HTR-8/SVneo (cell line): ENCODE measurements around the gene RELB.
A peak's percentile ranks its signal among the peaks of the same experiment; 100 is the strongest.
"Not testable (repeated sequence)": the region's sequence is repeated elsewhere in the genome, so short reads cannot be mapped to it uniquely, and the experiment has no call there.

Source experiments
- DNase-seq: peaks from one replicate; pipeline ENCODE4 v3.0.0; 2011; ENCODE audit warnings: low spot score, mixed read lengths; ENCODE audit not compliant: insufficient read length
- FAIRE-seq: peaks from 2 replicates; lab custom pipeline; 2011; peaks lifted over from hg19 to GRCh38; lab: Jason Lieb, UNC

The RELB gene, protein sequence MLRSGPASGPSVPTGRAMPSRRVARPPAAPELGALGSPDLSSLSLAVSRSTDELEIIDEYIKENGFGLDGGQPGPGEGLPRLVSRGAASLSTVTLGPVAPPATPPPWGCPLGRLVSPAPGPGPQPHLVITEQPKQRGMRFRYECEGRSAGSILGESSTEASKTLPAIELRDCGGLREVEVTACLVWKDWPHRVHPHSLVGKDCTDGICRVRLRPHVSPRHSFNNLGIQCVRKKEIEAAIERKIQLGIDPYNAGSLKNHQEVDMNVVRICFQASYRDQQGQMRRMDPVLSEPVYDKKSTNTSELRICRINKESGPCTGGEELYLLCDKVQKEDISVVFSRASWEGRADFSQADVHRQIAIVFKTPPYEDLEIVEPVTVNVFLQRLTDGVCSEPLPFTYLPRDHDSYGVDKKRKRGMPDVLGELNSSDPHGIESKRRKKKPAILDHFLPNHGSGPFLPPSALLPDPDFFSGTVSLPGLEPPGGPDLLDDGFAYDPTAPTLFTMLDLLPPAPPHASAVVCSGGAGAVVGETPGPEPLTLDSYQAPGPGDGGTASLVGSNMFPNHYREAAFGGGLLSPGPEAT

DNA sequence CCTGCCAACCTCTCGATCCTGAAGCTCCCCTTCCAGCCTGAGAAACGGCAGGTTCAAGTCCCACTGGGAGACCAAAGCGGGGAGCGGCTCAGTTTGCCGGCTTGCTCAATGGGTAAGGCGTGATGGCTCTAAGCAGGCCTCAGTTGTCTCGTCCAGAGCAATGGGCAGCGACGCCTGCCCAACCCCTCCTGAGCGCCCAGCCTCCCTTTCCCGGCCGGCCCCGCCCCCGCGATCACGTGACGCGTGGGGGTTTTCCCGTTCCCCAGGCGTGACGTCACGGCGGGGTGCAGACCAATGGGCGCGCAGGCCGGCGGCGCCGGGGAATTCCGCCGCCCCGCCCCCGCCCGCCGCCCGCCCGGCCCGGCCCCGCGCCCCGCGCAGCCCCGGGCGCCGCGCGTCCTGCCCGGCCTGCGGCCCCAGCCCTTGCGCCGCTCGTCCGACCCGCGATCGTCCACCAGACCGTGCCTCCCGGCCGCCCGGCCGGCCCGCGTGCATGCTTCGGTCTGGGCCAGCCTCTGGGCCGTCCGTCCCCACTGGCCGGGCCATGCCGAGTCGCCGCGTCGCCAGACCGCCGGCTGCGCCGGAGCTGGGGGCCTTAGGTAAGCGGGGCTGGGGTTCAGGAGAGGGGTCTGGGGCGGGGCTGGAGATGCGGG lies at the start of gene RELB:
Gene RELB, plus strand, starts transcription at position 378 of the 653 bp plus-strand sequence. Its CDS starts 116 bp downstream, at position 494.
- peak; percentile 94 for FAIRE-seq

DNA sequence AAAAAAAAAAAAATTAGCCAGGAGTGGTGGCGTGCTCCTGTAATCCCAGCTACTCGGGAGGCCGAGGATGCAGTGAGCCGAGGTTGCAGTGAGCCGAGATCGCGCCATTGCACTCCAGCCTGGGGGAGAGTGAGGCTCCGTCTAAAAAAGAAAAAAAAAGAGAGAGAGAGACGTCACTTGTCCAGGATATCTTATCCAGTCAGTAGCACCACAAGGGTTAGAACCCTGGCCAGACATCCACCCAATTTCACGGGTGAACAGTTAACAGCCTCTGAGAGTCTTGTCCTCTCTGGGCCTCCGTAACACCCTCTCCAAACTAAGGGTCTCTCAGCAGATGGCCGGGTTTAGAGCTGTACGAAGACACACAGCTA lies 47.0 kb upstream of the RELB start:
- DNase-seq: no peak
- FAIRE-seq: no peak

More for the DNA sequence above, at the start of gene RELB:
- peak; percentile 97 for DNase-seq

DNA sequence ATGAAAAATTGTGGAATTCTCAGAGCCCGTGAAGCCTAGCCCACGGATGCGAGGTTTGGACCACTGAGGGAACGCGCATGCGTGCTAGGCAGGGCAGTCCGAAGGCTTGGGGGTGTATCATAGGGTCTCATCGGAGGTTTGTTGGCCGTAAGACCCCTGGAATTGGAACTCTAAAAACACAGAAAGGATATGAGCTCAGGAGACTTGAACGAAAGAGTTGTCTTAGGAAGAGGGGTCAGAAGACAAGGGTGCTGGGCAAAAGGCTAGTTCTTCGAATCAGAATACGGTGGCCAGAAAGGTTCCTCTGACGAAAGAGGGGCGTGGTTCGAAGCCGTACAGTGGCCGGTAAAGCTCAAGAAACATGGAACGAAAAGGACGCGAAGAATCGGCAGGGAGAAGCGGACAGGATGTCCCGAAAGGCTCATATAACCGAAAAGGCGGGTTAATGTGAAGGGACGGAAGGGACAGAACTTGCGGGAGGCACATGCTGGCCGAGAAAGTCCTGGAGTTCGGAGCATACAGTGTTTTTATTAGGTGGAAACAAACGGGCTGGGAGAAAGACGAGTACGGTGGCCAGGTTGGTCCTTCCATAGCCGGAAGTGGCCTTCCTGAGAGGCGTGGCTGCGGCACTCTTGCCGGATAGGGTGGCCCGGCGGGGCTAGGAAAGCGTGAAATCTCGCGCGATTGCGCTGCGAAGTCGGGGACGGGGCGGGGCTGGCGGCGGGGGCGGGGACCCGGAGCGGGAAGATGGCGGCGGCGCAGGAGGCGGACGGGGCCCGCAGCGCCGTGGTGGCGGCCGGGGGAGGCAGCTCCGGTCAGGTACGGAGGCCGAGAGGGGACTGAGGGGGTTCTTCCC lies 46.4 kb upstream of the RELB start, which contains the start of gene CLPTM1:
Gene CLPTM1, plus strand, starts transcription at position 732 of the 856 bp plus-strand sequence. Its CDS starts 16 bp downstream, at position 748.
- DNase-seq (peak; percentile 97), FAIRE-seq (peak; percentile 77)

DNA sequence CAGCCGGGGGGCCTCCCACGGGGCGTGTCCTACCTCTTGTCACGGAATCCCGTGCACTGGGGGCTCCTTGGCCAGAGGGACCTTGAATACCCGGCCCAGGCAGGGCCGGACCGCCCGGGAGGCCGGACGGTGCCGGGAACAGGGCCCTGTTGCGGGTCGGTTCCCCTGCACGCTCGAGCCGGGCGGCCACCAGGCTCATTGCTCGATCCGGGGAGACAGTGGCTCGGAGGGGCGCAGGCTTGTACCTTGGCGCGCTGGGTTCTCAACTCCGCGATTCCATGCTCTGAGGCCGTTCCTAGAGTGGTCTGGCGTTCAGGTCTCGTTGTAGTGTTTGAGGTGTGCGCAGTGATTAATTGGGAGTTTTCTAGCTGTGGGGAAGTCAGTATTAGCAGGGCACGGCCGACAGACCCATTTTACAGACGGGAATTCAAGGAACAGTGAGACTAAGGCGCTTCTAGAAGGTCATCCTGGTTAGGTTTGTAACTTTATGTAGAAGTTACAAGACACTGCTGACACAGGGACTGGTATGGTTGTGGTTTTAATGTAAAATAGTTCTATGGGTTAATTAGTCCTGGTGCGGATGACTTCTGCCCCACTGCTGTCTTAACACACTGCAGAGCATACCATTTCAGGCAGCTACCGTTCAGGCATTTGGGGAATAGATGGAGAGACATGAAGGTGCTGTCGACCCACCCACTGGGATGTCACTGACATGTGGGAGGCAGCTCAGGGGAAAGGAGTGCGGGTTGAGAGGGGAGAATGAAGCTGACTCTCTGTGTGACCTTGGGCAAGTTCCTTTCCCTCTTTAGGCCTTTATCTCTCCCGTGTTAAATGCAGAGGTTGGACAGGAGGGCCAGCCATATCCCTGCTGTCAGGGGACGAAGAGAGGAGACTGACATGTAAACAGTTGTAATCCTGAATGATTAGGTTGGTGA lies 45.5 kb upstream of the RELB start:
- FAIRE-seq (no peak), DNase-seq (no peak)

DNA sequence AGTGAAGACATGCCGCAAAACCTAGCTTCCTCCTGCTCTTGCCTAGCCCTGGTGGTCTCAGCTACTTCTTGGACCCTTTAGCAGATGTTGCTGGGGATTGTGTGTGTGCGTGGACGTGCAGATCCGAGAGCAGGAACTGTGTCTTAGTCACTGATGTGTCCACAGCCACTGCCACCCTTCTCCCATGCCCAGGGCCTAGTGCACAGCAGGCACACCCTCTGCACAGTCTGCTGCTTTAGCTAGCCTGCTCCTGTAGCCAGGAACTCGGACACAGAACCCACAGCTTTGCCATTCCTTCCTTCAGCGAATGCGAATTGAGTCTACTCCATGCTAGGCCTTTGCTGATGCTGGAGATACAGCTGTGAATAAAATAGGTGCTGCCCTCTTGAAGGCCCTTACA lies 43.7 kb upstream of the RELB start:
- no peak for DNase-seq
- FAIRE-seq: no peak

DNA sequence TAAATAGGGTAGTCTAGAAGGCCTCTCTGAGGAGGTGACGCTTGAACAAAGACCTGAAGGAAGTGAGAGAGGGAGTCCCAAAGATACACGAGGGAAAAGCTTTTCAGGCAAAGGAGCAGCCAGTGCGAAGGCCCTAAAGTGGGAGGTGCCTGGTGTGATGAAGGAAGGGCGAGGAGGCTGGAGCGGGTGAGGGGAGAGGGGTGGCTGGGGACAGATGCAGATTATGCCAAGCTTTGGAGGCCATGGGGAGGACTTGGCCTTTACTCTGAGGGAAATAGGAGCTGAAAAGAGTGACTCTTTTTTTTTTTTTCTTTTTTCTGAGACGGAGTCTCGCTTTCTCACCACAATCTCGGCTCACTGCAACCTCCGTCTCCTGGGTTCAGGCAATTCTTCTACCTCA lies 43.2 kb upstream of the RELB start:
- DNase-seq (no peak), FAIRE-seq (no peak)

DNA sequence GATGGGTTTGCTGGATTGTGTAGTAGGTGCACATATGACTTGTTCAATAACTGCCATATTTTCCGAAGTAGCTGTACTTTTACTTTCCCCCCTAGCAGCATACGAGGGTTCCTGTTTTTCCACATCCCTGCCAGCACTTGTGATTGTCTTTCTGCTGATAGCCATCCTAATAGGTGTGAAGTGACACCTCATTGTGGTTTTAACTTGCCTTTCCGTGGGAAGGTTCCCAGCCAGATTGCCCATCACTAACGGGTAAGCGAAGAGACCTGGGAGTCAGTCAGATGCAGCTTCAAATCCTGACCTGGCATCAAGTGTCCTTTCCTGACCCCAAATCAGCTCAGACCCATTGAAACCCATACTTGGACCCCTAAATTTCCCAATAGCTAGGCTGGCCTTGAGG lies 41.6 kb upstream of the RELB start:
- DNase-seq (no peak), FAIRE-seq (no peak)

DNA sequence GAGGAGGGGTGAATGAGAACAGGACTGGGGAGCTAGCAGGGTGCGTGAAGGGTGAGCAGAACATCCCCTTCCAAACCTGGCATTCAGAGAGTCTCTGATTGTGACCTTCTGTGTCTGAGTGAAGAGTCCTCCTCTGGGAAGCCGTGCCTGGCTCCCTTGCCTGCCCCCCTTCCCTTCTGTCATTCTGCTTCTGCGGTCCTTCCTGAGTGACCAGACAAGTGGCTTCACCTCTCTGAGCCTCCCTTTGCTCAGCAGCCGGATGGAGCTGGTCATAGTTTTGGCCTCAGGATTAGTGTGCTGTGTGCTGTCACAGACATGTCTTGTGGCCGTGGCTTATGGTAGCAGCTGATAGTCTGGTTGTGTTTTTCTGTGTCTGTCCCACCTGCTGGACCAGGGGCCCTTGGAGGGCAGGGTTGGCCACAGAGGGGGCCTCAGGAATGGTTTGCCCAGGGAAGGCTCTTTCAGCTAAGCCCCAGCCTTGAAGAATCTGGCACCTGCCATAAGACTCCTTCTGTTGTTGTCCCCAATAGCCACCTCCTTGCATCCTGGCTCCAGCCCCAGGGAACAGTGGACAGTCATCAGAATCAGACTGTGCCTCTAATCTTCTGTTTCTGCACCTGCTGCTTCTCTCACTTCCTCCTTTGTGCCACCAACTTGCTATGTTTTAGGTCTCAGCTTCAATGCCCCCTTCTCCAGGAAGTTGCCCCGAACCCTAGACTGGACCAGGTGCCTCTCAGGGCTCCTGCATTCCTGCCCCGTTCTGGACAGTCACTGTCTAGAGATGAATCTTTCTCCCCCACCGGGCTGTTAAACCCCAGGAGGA lies 40.1 kb upstream of the RELB start:
- DNase-seq: no peak
- FAIRE-seq: no peak

DNA sequence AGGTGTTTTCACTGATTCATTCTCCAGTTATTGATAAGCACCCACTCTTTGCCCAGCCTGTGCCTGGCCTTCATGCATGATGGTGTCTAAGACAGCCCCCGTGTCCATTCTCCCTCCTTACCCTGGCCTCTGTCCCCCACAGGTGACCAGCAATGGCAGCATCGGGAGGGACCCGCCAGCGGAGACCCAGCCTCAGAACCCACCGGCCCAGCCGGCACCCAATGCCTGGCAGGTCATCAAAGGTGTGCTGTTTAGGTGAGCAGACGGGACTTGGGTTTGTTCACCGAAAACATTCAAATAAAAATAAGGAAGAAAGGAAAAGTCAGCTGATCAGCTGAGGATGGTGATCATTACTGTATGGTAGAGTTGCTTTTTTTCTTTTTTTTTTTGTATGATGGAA lies 39.4 kb upstream of the RELB start:
- no peak for DNase-seq
- no peak for FAIRE-seq

DNA sequence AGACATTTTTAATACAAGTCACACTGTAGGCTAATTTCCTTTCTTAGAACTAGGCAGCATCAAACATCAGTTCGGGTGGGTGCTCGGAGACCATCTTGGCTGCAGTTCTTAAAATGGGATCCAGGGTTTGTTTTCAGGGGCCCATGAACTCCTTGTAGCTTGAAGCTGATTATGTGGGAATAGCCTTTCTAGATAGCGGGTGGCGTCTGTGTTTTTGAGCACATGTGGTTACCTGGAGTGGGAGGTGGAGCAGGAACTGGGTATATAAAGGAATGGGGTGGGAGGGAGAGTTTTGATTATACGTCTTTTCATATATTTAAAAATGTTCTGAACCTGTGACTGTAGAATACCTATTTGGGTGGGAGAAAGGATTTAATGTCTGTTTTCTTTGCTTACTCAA lies 33.1 kb upstream of the RELB start:
- DNase-seq (no peak), FAIRE-seq (no peak)

DNA sequence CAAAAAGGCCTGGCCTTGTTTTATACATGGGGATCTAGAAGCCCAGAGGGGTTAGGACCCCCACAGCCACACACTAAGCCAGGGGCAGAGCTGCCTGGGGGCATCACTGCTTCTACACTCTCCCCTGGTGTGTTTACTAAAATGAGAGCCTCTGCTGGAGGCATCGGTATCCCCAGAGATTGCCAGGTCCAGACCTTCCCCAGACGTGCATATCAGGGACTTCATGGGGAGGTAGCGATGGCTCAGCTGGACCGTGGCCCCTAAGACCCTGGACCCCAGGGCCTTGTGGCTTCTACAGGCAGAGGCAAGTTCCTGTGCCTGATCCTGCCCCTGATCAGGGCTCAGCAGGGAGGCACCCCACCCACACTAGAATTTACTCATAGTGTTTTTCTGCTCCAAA lies 32.6 kb upstream of the RELB start:
- DNase-seq (no peak), FAIRE-seq (no peak)

DNA sequence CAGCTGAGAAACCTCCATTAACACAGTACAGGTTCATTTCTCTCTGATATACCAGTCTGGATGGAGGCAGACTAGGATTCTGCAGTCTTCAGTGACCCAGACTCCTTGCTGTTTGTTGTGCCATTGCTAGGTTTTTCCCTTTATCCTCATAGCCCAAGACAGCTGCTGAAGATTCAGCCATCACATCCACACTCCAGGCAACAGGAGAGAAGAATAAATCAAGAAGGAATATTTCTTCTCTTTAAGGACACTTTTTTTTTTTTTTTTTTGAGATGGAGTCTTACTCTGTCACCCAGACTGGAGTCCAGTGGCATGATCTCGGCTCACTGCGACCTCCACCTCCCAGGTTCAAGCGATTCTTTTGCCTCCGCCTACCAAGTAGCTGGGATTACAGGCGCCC lies 31.8 kb upstream of the RELB start:
- no peak for DNase-seq
- FAIRE-seq: no peak

DNA sequence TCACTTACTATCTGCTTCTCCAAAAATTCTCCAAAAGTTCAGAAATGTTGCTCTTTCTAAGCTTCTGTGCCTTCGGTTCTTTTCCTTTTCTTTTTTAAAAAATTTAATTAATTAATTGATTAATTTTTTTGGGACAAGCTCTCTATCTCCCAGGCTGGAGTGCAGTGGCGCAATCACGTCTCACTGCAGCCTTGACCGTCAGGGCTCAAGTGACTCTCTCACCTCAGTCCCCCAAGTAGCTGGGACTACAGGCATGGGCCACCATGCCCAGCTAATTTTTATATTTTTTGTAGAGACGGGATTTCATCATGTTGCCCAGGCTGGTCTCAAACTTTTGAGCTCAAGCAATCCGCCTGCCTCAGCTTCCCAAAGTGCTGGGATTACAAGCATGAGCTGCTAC lies 29.8 kb upstream of the RELB start:
- FAIRE-seq, DNase-seq: not testable (repeated sequence)

DNA sequence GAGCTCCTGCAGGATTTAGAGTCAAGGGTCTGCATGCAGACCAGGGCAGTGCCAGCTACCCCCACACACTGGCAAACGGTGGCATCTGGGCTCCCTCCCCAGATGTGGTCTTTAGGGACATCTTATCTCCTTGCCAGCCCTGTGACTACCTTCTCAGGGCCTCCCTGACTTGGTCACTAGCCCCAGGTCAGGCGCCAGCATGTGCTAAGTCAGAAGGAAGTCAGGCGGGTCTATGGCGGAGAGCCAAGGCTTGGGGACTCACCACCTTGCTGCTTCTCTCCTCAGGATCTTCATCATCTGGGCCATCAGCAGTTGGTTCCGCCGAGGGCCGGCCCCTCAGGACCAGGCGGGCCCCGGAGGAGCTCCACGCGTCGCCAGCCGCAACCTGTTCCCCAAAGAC lies 28.5 kb upstream of the RELB start:
- no peak for FAIRE-seq

DNA sequence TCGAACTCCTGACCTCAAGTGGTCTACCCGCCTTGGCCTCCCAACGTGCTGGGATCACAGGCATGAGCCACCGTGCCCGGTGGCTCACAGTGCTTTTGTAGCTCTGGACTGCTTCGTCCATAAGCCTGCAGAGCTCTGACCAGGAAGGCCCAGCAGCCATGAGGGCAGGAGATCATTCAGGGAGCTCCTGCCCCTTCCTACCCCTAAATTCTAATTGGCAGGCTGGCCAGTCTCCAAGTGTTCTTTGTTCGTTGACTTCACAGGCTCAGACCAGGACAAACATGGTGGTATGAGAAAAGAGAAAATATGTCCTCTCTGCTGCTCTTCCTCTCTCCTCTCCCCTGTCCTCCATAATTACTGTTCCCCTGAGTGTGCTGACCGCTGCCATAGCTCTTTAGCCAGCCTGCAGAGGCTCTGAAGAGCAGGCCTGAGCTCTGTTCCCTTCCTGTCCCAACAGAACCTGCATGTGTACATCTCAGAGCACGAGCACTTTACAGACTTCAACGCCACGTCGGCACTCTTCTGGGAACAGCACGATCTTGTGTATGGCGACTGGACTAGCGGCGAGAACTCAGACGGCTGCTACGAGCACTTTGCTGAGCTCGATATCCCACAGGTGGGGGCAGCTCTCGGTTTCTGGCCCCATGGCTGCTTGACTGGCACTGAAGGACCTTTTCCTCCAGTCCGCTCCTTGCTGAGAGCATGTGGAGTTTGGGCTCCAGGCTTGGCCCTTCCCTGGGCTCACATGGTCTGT lies 27.1 kb upstream of the RELB start:
- DNase-seq: no peak
- FAIRE-seq: no peak

More for the DNA sequence above, 28.5 kb upstream of the RELB start:
- DNase-seq: no peak

DNA sequence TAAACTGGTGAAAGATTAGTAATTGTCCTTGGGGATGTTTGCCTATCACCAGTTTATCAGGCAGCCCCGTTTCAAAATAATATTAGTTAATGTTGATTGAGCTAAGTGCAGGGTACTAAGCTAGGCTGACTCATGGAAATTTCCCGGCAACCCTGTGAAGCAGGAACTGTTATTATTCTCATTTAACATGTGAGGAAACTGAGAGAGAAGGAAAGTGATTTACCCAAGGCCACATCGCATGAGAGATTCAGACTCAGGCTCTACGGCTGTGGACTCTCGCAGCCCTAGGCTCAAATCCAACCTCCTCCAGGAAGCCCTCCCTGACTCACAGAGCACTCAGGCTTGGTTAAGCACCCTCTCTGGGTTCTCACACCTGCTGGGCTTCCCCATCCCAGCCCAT lies 26.4 kb upstream of the RELB start:
- DNase-seq (no peak), FAIRE-seq (no peak)

DNA sequence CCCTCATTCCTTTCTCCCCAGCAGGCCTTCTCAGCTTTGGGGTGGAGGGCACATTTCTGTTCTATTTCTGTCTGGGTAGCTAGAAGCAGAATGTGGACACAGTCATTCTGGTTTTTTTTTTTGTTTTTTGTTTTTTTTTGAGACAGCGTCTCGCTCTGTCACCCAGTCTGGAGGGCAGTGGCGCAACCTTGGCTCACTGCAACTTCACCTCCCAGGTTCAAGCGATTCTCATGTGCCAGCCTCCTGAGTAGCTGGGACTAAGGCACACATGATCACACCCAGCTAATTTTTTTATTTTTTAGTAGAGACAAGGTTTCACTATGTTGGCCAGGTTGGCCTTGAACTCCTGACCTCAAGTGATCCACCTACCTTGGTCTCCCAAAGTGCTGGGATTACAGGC lies 25.8 kb upstream of the RELB start:
- DNase-seq (no peak), FAIRE-seq (no peak)

DNA sequence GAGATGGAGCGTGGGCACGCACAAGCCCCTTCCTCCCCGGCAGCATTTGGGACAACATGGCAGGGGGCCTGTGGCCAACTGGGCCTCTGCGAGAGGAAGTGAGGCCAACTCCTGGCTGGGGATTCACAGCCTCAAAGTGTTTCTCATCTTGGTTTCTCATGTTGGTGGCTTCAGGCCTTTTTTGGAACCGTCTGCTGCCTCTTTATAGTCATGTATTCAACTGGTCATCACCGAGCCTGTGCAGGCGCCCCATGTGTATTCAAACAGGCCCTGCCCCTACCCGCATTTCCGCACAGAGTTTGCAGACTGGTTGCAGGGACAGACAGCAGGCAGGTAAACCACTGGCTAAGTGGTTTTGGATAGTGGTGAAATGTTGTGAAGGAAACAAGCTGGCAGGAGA lies 17.3 kb upstream of the RELB start:
- DNase-seq: no peak
- FAIRE-seq: no peak
